GM19240 (cell line): Measurements from ENCODE around the gene SCRT2.
"Not testable (repeated sequence)": the region's sequence is repeated elsewhere in the genome, so short reads cannot be mapped to it uniquely, and the experiment has no call there.

Source experiments
- DNase-seq: peaks from one replicate; pipeline ENCODE4 v3.0.0; 2011; ENCODE audit warnings: low spot score; ENCODE audit not compliant: insufficient read length

The SCRT2 gene

DNA sequence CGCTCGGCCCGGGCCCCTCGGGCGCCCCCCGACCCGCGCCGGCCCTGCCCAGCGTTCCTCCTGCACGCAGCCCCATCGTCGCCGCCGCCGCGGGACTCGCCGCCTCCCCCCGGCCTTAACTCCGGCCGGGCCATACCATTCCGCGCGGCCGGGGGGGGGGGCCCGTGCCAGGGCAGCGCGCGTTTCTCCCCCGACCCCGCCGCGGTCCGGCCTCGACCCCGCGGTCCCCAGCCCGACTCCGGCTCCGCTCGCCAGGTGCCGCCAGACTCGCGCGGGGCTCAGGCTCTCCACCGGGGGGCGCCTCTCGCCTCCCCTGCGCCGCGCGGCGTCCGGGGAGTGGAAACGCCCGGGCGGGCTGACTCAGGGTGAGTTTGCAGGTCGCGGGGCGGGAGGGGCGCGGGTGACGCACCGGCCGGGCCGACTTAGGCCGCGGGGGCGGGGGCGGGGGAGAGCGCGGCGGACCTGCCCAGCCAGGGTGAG, 22.5 kb downstream of the SCRT2 start, which contains the start of gene SRXN1:
SRXN1 (minus strand) TSS at position 91 of the 480 bp plus-strand sequence; CDS start at position 76, 15 bp downstream.
- DNase-seq = peak; percentile 90

- no peak for DNase-seq
Observed at GRCh38 chr20:652615-653109, 22.9 kb downstream of the SCRT2 start.

GRCh38 chr20:651713-652614, 23.6 kb downstream of the SCRT2 start:
- no peak for DNase-seq

DNA sequence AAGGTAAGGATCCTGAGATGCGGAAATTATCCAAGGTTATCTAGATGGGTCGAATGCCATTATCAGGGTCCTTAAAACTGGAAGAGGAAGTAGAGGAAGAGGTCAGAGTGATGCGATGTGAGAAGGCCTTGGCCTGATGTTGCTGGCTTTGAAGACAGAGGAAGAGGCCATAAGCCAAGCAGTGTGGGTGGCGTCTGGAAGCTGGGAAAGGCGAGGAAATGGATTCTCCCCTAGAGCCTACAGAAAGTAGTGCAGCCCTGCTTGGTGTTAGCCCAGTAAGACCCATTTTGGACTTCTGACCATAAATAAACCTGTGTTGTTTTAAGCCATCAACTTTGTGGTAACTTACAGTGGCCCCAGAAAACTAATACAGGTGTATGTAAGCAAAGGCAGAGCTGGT, 24.6 kb downstream of the SCRT2 start:
- DNase-seq = no peak

DNA sequence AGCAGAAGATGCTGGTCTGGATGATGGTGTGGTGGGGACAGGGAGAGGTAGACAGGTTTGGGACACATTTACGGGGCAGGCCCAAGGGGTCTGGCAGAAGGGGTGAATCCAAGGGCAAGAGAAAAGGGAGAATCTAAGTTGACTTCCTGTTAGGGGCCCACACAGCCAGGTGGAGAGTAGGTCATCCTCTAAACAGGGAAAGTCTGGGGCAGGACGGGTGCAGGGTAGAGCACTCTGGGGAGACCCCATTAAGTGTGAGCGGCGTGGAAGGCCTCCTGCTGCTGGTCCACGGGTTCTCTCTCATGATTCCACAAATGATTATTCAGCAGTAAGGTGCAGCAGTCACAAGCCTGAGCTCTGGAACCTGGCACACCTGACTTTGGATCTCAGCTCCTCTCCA, 25.3 kb downstream of the SCRT2 start:
- no peak for DNase-seq

DNA sequence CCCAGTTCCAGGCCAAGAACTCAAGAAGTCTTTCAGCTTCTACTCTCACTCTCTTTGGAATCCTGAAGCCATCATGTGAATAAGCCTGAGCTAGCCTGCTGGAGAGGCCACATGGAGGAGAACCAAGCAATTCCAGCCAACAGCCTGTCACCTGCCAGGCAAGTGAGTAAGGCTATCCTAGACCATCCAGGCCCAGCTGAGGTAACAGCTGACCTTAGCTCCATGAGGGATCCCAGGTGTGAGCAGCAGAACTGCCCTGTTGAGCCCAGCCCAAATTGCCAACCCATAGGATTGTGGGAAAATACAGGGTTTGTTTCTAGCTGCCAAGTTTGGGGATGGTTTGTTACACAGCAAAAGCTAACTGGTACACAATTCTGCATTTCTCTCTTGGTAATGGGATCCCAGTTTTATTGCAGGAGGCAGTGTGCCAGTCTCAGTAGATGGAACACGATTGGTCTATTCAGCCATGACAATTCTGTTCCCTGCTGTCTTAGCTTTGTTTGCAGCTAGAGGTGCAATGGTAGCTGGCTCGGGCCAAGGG, 28.1 kb downstream of the SCRT2 start:
- no peak for DNase-seq

DNA sequence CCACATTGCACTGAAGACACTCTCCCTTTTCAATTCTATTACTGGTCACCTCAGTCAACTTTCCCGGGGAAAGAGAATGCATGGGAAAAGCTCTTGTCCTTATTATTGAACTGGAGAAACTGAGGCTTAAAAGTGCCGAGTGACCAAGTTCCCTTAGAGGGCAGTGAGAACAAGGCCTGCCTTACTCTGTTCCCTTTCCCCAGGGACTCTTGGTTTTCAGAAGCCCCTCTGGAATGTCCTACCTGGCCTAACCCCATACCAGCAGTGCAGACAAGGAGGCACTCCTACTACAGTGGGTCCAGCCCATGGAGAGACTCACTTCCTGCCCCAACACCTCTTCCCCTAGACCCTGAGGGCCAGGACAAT, 28.8 kb downstream of the SCRT2 start:
- DNase-seq = no peak

DNA sequence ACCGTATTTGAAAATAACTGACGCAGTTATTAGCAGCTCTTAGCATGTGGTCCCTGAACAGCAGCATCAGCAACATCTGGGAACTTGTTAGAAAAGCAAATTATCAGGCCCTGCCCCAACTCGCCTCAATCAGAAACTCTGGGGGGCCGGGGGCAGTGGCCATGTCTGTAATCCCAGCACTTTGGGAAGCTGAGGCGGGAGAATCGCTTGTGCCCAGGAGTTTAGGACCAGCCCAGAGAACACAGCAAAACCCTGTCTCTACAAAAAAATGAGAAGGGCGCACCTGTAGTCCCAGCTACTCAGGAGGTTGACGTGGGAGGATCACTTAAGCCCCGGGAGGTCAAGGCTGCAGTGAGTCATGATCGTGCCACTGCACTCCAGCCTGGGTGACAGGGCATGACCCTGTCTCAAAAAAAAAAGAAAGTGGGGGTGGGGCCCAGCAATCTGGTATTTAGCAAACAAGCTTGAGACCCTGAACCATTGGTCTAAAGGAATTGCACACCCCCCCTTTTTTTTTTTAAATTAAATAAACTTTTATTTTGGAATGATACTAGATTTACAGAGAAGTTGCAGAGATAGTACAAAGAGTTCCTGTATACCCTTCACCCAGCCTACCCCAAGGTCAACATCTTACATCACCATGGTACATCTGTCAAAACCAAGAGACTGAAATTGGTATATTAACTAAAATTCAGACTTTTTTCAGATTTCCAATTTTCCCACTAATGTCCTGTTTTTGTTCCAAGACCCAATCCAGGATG, 29.3 kb downstream of the SCRT2 start:
- DNase-seq = no peak

DNA sequence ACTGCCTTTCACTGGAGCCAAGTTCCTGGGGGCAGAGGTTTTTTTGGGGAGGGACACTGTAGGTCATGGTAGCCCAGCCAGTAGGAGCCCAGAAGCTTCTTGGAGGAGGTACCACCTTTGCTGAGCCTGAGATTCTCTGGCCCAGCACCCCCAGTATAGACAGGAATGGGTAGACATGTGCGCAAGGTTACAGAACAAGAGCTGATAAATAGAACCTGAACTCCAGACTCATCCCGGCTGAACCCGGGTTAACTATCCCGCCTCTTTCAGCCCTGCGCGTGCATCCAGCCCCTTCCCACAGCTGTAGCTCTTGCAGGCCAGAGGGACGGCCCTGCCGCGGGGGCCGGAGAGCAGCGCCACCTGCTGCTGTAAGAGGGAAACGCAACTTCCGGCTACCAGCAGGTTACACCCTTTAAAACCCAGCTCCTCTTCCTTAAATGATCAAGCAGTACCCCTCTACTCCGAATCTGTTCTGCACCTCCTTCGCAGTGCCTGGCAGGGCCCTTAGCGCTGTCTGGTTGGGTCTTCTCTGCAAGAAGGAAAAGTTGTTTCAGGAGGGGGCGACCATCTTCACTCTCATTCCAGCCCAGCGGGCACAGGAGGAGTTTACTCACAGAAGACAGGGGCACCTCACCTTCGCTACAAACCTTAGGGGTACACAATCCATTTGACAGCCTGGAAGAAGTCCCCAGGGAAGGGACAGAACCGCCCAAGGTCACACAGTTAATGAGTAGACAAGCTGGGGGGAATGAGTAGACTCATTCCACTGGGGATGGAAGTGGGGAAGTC, 30.1 kb downstream of the SCRT2 start:
- peak; percentile 96 for DNase-seq

DNA sequence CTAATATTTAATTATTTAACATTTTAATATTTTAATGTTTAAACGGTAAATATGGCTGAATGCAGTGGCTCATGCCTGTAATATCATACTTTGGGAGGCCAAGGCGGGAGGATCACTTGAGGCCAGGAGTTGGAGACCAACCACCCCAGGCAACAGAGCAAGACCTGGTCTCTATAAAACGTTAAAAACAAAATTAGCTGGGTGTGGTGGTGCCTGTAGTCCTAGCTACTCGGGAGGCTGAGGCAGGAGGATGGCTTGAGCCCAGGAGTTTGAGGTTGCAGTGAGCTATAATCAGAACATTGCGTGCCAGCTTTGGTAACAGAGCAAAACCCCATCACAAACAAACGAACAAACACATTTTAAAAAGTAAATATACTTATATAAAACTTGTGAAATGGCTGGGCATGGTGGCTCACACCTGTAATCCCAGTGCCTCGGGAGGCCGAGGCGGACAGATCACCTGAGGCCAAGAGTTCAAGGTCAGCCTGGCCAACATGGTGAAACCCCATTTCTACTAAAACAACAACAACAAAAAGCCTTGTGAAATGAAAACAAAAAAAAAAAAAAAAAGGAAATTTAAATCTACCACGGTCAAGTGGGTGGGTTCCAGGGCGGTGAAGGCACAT, 30.8 kb downstream of the SCRT2 start:
- no peak for DNase-seq

DNA sequence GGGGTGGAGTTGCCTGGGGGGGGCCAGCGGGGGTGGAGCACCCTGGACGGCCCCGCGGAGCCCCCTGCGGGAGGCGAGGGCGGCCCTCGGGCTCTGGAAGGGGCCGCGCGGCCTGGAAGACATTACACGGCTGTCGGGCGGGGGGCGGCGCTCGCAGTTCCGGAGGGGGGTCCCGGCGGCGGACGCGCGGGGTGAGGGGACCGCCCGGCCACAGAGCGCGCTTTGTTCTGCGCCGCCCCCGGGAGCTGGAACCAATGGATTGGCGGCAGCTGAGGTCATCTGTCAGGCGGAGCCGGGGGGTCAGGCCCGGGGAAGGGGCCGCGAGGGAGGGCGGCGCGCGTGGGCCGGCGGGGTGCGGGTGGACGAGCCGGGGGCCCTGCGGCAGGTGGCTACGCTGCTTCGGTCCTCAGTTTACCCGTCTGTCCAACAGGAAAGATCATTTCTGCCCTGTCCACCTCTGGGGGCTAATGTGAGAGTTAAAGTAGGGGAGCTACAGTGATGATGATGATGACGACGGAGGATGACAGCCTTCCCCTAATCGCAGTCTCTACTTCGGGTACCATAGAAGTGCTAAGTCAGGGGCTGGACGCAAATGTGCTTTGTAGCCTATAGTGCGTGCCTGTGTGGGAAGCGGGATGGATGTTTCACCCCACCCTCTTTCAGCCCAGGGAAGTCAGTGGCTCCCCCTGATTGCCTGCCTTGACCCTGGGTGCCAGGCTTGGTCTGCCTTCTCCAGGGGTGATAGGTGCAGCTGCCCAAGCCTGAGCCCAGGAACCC, 33.0 kb downstream of the SCRT2 start:
- DNase-seq = no peak

DNA sequence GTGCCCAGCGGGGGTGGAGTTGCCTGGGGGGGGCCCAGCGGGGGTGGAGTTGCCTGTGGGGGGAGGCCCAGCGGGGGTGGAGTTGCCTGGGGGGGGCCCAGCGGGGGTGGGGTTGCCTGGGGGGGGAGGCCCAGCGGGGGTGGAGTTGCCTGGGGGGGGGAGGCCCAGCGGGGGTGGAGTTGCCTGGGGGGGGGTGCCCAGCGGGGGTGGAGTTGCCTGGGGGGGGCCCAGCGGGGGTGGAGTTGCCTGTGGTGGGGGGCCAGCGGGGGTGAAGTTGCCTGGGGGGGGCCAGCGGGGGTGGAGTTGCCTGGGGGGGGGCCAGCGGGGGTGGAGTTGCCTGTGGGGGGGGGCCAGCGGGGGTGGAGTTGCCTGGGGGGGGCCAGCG, 33.6 kb downstream of the SCRT2 start:
- not testable (repeated sequence) for DNase-seq

GRCh38 chr20:641516-641875, 34.1 kb downstream of the SCRT2 start:
- no peak for DNase-seq

- DNase-seq = no peak
Observed at GRCh38 chr20:640674-641515, 34.7 kb downstream of the SCRT2 start.

DNA sequence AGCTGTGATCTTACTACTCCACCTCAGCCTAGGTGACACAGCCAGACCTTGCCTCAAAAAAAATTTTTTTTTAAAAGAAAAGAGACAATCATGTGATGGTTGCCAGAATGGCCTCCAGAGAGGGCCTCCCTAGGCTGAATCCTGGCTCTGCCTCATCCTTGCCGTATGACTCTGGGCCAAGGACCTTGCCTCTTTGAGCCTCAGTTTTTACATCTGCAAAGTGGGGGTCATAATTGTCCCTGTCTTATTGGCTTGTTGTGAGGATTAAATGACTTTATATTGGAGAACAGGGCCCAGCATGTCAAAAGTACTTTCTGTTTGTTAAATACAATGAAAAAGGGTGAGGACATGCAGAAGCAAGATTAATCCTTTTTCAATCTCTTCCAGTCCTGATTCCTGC, 37.0 kb downstream of the SCRT2 start:
- DNase-seq = no peak

- no peak for DNase-seq
Observed at GRCh38 chr20:637559-637958, 38.0 kb downstream of the SCRT2 start.

DNA sequence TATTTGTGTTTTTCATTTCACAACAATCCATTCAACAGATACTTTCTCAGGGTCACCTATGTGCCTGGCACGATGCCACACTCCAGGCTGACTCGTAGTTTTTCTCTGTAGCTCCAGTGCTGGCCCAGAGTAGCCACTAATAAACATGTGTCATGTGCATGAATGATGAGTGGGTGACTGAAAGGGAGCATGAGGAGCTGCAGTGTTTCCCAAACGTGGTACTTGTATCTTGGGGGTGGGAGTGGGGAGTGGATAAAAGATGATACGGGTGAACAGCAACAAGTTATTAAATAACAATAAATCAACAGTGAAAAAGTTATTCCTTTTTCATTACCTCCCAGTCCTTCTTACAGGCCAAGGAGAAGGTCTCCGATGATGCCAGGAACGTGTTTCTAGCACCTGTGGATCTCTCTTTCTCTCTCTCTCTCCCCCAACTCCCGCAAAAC, 39.7 kb downstream of the SCRT2 start:
- DNase-seq = no peak

DNA sequence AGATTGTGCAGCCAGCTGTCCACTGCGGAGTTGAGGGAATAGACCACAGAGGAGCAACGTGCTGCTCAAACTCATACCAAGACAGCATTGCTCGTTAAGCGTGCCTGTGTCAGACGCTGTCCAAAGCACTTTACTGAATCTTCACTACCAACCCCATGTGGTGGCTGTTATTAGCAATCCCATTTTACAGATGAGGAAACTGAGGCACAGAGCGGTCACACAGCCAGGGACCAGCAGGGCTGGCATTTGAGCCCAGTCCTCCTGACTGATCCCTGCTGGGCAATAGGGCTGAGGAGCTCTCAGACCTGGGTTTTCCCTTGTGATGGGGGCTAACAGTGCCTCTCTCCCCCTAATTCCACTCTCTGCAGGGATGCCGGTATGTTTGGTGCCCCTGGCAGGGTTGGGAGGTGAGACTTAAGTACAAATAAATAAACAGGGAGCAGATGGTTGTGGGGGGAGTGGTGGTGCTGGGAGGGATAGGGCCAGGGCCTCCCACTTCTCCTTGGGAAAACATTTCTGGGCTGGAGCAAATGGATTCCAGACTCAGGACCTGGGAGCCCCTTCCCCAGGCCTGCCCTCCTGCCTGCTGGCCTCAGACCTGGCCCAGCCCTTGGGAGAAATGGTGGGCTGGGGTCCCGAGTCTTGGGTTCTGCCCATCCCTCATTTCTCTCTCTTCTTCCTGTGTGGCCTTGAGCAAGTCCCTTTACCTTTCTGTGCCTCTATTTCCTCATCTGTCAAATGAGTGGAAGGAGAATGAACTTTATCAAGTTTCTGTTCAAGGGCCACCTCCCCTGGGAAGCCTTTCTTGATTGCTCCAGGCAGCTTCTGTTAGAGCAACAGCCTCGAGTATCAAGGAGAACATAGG, 40.3 kb downstream of the SCRT2 start:
- no peak for DNase-seq
